ENCODE results near the gene CFAP299.

GRCh38 chr4:80465736-80466135 lies 130.2 kb downstream of the CFAP299 start:
- no peak for TF ChIP-seq RAD21 (IDR thresholded peaks at IDR 0.05; ENCODE audit: low read depth)
- no peak for TF ChIP-seq FOSL1 (IDR thresholded peaks at IDR 0.05; ENCODE audit: low read depth)
- TF ChIP-seq CBX3 (IDR thresholded peaks at IDR 0.05; ENCODE audit: low read depth) = no peak
- no peak for TF ChIP-seq EZH2 (IDR thresholded peaks at IDR 0.05)
- TF ChIP-seq, protein P1, sequence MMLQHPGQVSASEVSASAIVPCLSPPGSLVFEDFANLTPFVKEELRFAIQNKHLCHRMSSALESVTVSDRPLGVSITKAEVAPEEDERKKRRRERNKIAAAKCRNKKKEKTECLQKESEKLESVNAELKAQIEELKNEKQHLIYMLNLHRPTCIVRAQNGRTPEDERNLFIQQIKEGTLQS (IDR thresholded peaks at IDR 0.05) = no peak
- TF ChIP-seq, protein P2, sequence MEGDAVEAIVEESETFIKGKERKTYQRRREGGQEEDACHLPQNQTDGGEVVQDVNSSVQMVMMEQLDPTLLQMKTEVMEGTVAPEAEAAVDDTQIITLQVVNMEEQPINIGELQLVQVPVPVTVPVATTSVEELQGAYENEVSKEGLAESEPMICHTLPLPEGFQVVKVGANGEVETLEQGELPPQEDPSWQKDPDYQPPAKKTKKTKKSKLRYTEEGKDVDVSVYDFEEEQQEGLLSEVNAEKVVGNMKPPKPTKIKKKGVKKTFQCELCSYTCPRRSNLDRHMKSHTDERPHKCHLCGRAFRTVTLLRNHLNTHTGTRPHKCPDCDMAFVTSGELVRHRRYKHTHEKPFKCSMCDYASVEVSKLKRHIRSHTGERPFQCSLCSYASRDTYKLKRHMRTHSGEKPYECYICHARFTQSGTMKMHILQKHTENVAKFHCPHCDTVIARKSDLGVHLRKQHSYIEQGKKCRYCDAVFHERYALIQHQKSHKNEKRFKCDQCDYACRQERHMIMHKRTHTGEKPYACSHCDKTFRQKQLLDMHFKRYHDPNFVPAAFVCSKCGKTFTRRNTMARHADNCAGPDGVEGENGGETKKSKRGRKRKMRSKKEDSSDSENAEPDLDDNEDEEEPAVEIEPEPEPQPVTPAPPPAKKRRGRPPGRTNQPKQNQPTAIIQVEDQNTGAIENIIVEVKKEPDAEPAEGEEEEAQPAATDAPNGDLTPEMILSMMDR (IDR thresholded peaks at IDR 0.05 in 2 of 3, conservative IDR thresholded peaks at IDR 0.05 in 1 of 3; ENCODE audit: borderline replicate concordance in 1 of 3, insufficient read depth in 1 of 3, low read depth in 2 of 3, low read length in 2 of 3) = no peak

Data from HCT116 (cell line).